ENCODE results near the gene SORL1.
A peak's percentile ranks its signal among the peaks of the same experiment; 100 is the strongest.

Gene SORL1

GRCh38 chr11:121656328-121657090 is 204.4 kb downstream of the SORL1 start:
- peak; percentile 7 for DNase-seq (ENCODE audit: low spot score)

DNA sequence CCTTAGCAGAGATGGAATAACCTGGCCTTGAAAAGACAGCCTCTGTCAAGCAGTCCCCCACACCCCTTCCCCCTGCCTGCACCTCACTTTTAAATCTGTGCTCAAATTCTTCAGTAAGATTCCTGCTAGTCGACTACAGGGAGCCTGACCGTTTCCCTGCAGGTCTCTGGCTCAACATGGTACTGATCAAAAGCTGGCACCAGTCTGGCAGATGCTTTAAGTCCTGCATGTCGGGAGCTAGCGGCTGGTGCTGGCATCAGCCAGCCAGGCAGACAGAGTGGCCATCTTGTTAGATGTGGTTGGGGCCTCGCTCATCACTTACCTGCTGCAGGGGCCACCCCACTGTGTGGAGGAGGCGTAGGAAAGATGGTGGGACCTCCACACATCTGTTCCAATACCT is 205.0 kb downstream of the SORL1 start:
- DNase-seq (ENCODE audit: low spot score) = no peak

DNA sequence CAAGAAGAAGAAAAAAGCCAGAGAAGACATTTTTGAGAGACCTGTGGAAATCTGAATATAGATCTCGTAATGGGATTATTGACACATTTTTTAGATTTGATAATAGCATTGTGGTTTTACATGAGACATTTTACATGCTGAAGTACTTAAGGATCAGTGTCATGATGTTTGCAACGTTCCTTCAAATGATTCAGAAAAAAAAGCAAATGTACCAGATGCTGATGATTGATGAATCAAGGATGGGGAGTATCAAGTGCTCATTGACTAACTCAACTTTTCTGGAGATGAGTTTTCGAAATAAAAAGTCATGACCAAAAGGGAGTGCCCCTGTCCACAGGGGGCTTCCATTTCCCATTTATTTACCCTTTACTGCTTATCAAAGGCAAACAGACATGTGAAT is 207.7 kb downstream of the SORL1 start:
- DNase-seq (ENCODE audit: low spot score) = no peak

DNA sequence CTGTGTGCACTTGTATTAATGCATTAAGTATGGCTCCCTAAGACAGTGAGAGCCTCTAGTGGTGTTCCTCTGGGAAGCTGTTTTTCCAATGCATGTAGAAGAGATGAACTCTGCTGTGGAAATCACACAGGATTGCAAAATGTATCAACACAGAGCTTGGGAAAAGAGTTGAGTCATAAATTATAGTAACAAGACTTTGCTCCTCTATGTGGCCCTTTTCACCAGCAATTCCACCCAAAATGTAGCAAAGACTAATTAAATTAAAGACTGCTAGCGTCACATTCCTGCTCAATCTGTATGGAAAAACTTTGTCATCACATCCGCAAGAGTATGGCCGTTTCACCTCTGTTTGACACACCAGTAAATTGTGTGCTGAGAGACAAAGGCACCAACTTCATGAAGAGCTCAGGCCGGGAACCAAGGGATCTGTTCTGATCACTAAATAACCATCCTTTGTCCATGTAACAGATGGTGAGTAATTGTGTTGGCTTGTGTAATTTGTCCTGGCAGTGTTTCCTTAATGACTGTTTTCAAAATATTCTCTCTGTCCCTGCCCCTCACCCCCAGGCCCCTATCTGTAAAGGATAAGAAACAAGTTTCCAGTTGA is 209.9 kb downstream of the SORL1 start:
- DNase-seq (ENCODE audit: low spot score) = no peak

DNA sequence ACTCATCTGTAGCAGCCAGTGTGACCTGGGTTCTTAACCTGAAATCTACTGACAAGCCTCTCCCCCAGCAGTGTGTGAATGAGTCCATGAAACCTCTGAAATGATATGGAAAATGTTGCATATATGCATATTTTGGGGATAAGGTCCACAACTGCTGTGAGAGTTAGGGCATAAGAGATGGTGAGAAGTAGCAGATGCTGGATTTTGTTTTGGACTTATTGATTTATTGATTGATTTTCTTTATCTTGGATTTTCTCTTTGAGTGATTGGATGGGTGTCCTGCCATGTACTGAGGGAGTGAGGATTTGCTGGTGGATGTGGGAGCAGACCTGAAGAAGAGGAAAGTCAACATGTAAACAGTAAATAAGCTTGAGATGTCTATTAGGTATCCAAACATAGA is 212.0 kb downstream of the SORL1 start:
- DNase-seq (ENCODE audit: low spot score) = no peak

DNA sequence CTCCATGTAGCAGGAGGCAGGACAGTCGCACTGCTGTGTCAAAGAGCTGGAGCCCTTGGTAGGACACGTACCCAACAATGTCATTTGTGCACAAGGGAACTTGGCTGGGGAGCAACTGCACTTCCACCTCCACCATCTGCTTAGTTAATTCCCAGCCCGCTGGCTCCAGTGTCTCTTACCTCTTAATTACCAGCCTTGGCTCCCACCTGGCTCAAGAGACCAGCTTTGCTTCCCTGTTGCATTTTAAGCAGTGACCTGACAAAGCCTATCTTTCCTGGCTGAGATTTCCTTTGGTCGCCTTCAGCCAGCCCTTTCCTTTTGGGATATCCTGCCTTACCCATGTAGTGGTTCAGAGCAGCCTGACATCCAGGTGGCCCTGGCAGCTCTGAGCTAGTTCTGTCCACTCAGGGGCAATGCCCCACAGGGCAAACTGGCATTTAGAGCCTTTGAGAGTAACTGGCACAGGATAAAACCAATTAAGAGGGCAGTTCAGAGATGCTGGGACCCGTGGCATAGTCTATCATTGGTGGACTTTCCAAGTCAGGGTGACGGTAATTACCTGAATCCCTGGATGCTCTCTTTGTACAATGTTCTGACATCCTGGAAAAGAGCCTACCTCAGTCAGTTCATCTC is 213.2 kb downstream of the SORL1 start:
- DNase-seq (ENCODE audit: low spot score) = no peak

DNA sequence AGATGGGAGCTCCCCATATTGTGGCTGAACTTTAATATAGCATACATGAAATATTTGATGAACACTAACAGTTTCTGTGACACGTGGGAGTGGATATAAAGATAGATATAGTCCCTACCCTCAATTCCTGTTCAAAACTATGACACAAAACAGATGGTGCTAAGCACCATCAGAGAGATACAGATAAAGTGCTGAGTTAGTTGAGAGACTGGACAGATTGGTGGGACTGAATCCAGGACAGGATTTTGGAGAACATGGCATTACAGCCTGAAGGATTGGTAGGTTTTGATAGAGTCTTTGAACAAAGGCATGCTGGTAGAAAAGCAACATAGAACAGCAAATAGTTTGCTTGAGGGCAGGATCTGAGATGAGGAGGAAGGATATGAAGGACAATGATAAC is 215.7 kb downstream of the SORL1 start:
- no peak for DNase-seq (ENCODE audit: low spot score)

GRCh38 chr11:121669422-121669821 is 217.3 kb downstream of the SORL1 start:
- DNase-seq (ENCODE audit: low spot score) = no peak

GRCh38 chr11:121670266-121670665 is 218.2 kb downstream of the SORL1 start:
- DNase-seq (ENCODE audit: low spot score) = no peak

GRCh38 chr11:121670805-121671282 is 218.7 kb downstream of the SORL1 start:
- DNase-seq (ENCODE audit: low spot score) = no peak

DNA sequence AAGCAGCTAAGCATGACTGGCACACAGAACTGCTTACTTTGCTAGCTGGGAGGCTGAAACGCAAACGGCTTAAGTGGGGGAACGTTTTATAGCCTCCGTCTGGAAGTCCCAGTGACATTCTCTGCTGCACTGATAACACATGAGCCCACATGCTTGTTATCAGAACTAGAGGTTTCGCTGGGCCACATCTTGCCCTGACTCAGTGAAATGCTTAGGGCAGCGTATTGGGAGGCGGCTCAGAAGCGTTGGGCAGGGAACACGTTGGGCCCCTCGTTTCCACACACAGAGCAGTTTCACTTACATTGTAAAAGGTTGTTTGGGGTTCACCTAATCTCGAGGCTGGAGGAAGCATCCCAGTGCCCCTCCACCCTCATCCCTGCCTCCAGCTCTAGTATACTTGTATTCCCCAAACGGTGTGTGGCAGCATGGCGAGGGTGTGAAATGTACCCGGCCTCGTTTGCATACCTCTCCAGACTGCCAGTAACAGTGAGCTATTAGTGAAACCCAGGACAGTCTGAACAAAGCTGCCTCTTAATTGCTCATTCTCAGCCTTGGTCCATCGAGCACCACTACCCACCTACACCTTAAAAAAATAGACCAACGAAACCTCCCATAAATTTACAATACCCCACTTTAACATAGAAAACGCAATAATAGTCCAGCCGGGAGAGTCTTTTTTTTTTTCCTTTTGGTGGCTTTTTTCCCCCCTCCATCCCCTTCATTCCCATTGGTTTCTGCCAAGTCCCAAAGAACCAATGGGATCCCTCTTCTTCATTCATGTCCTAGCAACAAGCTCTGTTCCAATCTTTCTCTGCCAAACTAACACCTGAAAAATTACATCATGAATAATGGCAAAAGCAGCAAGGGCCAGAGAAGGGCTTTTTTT is 219.4 kb downstream of the SORL1 start:
- no peak for DNase-seq (ENCODE audit: low spot score)

DNA sequence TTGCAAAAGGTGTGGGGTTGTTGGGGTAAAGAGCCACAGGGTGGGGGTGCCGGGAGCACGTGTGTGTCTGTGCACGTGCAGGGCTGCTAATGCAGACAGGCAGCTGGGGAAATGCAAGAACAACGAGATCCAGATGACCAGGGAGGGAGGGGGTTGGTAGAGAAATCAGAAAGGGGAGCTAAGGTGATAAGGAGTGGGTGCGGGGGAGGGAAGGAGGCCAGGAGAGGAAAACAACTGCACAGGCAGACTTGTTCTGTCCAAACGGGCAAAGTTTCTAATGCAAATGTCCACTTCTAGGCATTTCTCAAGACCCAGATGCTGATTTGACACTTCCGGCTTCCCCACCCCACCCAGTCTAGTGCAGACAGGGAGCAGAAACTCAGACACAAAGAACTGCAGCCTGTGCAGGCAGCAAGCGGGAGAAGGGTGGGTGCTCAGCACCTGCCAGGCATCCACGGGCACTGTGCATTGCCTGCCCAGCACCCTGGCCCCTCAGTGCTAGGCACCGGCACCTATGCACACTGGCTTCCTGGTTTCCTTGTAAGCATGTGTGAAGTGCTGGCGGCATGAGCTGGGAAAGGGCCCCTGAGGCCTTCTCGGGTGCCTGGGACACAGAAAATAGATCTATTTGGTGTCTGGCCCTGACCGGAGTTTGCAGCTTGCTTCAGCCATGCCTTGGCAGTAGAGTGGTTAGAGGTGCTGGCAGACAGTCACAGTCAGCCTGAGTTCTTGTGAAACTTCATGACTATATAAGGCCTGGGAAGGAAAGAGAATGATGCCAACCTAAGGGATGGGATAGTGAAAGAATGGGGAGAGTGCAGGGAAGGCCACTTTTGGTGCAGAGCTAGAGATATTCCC is 220.7 kb downstream of the SORL1 start:
- DNase-seq (ENCODE audit: low spot score) = no peak

- DNase-seq (ENCODE audit: low spot score) = no peak
Observed at GRCh38 chr11:121681550-121682268, 229.6 kb downstream of the SORL1 start.
